CD4-positive, CD25-positive, alpha-beta regulatory T cell (primary cell): ENCODE results near the gene UPK3BL1. TPM values are rescaled to one million over a fixed set of nuclear protein-coding genes. Genes with fewer than 3 reads are reported as not detected.
"Not testable (repeated sequence)": the region's sequence is repeated elsewhere in the genome, so short reads cannot be mapped to it uniquely, and the experiment has no call there.

Experiments used
- ATAC-seq, 2 donors: fragments of 150-1000 bp; cut with Tn5 transposase; one replicate each; pipeline ENCODE4 v1.10.0; 2021; ENCODE audit warnings: low read depth in 2 of 2, moderate number of reproducible peaks in 2 of 2, moderate library complexity in 1 of 2
- DNase-seq, 3 donors: peaks; one replicate each; pipeline versions ENCODE4 v3.0.0 to v3.0.0-alpha.2; 2012 to 2022; ENCODE audit warnings: mixed read lengths in 1 of 3
- H3K27ac ChIP-seq: one replicate; pipeline ENCODE4 v1.7.0; 2013; ENCODE audit warnings: mild to moderate bottlenecking, low read length; ENCODE audit not compliant: insufficient read depth, poor library complexity, severe bottlenecking
- H3K27me3 ChIP-seq: one replicate; pipeline ENCODE4 v1.7.0; 2013; ENCODE audit warnings: low read length; ENCODE audit not compliant: control insufficient read depth, insufficient read depth
- H3K36me3 ChIP-seq: one replicate; pipeline ENCODE4 v1.7.0; 2013; ENCODE audit warnings: mild to moderate bottlenecking, low read length, moderate library complexity; ENCODE audit not compliant: control insufficient read depth, insufficient read depth
- H3K4me1 ChIP-seq: 2 replicates; pipeline ENCODE4 v1.7.0; 2013; ENCODE audit warnings: mild to moderate bottlenecking, low read length; ENCODE audit not compliant: insufficient read depth, control insufficient read depth, poor library complexity, severe bottlenecking
- H3K4me3 ChIP-seq: one replicate; pipeline ENCODE4 v1.7.0; 2013; ENCODE audit warnings: low read depth, mild to moderate bottlenecking, low read length, moderate library complexity
- H3K9me3 ChIP-seq, 2 experiments: 1 replicate in 1 of 2; 2 replicates in 1 of 2; pipeline ENCODE4 v1.7.0; 2013; ENCODE audit warnings: low read length in 2 of 2, mild to moderate bottlenecking in 1 of 2, moderate library complexity in 1 of 2; ENCODE audit not compliant: control insufficient read depth in 2 of 2
- H3K27ac Mint-ChIP-seq, 3 donors: one replicate each; pipeline ENCODE4 v1.8.0; 2020 to 2022; ENCODE audit warnings: mild to moderate bottlenecking in 3 of 3, mixed read lengths in 3 of 3, moderate library complexity in 2 of 3
- H3K27me3 Mint-ChIP-seq: one replicate; pipeline ENCODE4 v1.8.0; 2022; ENCODE audit warnings: mild to moderate bottlenecking, mixed read lengths
- H3K36me3 Mint-ChIP-seq: one replicate; pipeline ENCODE4 v1.8.0; 2020; ENCODE audit warnings: mixed read lengths
- H3K4me1 Mint-ChIP-seq, 4 donors: one replicate each; pipeline ENCODE4 v1.8.0; 2020 to 2022; ENCODE audit warnings: mixed read lengths in 4 of 4, mild to moderate bottlenecking in 1 of 4
- H3K4me3 Mint-ChIP-seq, 4 donors: one replicate each; pipeline ENCODE4 v1.8.0; 2020 to 2022; ENCODE audit warnings: mild to moderate bottlenecking in 4 of 4, mixed read lengths in 4 of 4, moderate library complexity in 3 of 4
- H3K9me3 Mint-ChIP-seq, 7 donors: one replicate each; pipeline ENCODE4 v1.8.0; 2020 to 2022; ENCODE audit warnings: mixed read lengths in 7 of 7, mild to moderate bottlenecking in 3 of 7, moderate library complexity in 2 of 7
- polyA plus RNA-seq, 4 donors: library from polyadenylated mRNA; unstranded; fragments of 300-500 nt; fragmentation: Illumina TruSeq; gene quantifications; one replicate each; pipeline ENCODE4 v1.2.3, GENCODE V29; 2021
- total RNA-seq: library from RNA; stranded (reverse); gene quantifications from one replicate; pipeline ENCODE4 v1.2.3, GENCODE V29; 2022

The UPK3BL1 gene
- total and polyA plus RNA-seq, 5 donors from 2014 or later: 9.7 to 119 (median 23.7) TPM

- H3K27me3 ChIP-seq, H3K36me3 Mint-ChIP-seq, H3K9me3 Mint-ChIP-seq, H3K27ac ChIP-seq, H3K4me1 ChIP-seq, H3K27me3 Mint-ChIP-seq, H3K4me1 Mint-ChIP-seq, H3K27ac Mint-ChIP-seq, H3K36me3 ChIP-seq, H3K9me3 ChIP-seq, DNase-seq, H3K4me3 ChIP-seq, H3K4me3 Mint-ChIP-seq, ATAC-seq: not testable (repeated sequence)
These were observed 813 bp upstream of the UPK3BL1 start for GRCh38 chr7:102643404-102643803.

- H3K27me3 Mint-ChIP-seq, H3K36me3 ChIP-seq, H3K9me3 ChIP-seq, DNase-seq, ATAC-seq, H3K27me3 ChIP-seq, H3K4me1 ChIP-seq, H3K27ac Mint-ChIP-seq, H3K27ac ChIP-seq, H3K4me1 Mint-ChIP-seq, H3K36me3 Mint-ChIP-seq, H3K9me3 Mint-ChIP-seq, H3K4me3 ChIP-seq, H3K4me3 Mint-ChIP-seq: not testable (repeated sequence)
These were observed 3.7 kb downstream of the UPK3BL1 start for GRCh38 chr7:102638848-102639247.

GRCh38 chr7:102636956-102637355, 5.6 kb downstream of the UPK3BL1 start:
- not testable (repeated sequence) for H3K27ac Mint-ChIP-seq, H3K9me3 Mint-ChIP-seq, H3K27me3 ChIP-seq, H3K27ac ChIP-seq, H3K9me3 ChIP-seq, H3K36me3 ChIP-seq, H3K27me3 Mint-ChIP-seq, H3K4me1 ChIP-seq, H3K4me1 Mint-ChIP-seq, DNase-seq, H3K4me3 ChIP-seq, H3K36me3 Mint-ChIP-seq, H3K4me3 Mint-ChIP-seq, ATAC-seq

GRCh38 chr7:102635354-102635753, 7.2 kb downstream of the UPK3BL1 start:
- not testable (repeated sequence) for H3K4me1 ChIP-seq, H3K36me3 Mint-ChIP-seq, H3K4me3 Mint-ChIP-seq, ATAC-seq, H3K9me3 Mint-ChIP-seq, H3K4me3 ChIP-seq, H3K36me3 ChIP-seq, H3K9me3 ChIP-seq, H3K4me1 Mint-ChIP-seq, DNase-seq, H3K27me3 Mint-ChIP-seq, H3K27ac ChIP-seq, H3K27me3 ChIP-seq, H3K27ac Mint-ChIP-seq

GRCh38 chr7:102634299-102634698, 8.3 kb downstream of the UPK3BL1 start:
- not testable (repeated sequence) for H3K4me1 ChIP-seq, H3K4me1 Mint-ChIP-seq, H3K27ac ChIP-seq, H3K9me3 ChIP-seq, H3K9me3 Mint-ChIP-seq, H3K36me3 Mint-ChIP-seq, ATAC-seq, H3K36me3 ChIP-seq, H3K27me3 Mint-ChIP-seq, DNase-seq, H3K27ac Mint-ChIP-seq, H3K4me3 Mint-ChIP-seq, H3K27me3 ChIP-seq, H3K4me3 ChIP-seq

GRCh38 chr7:102630622-102631021, 12.0 kb downstream of the UPK3BL1 start:
- not testable (repeated sequence) for ATAC-seq, H3K27me3 Mint-ChIP-seq, H3K27ac ChIP-seq, H3K9me3 Mint-ChIP-seq, H3K36me3 ChIP-seq, DNase-seq, H3K4me1 Mint-ChIP-seq, H3K36me3 Mint-ChIP-seq, H3K9me3 ChIP-seq, H3K4me3 Mint-ChIP-seq, H3K4me3 ChIP-seq, H3K27ac Mint-ChIP-seq, H3K27me3 ChIP-seq, H3K4me1 ChIP-seq

- H3K4me3 ChIP-seq, H3K9me3 Mint-ChIP-seq, H3K27ac ChIP-seq, ATAC-seq, H3K36me3 Mint-ChIP-seq, H3K4me3 Mint-ChIP-seq, H3K9me3 ChIP-seq, DNase-seq, H3K27ac Mint-ChIP-seq, H3K4me1 ChIP-seq, H3K27me3 ChIP-seq, H3K36me3 ChIP-seq, H3K4me1 Mint-ChIP-seq, H3K27me3 Mint-ChIP-seq: not testable (repeated sequence)
These were observed 15.2 kb downstream of the UPK3BL1 start for GRCh38 chr7:102627271-102627904.

- H3K27ac ChIP-seq, H3K4me3 Mint-ChIP-seq, H3K36me3 ChIP-seq, H3K9me3 Mint-ChIP-seq, H3K4me3 ChIP-seq, H3K36me3 Mint-ChIP-seq, H3K27me3 ChIP-seq, H3K4me1 Mint-ChIP-seq, ATAC-seq, DNase-seq, H3K27me3 Mint-ChIP-seq, H3K9me3 ChIP-seq, H3K27ac Mint-ChIP-seq, H3K4me1 ChIP-seq: not testable (repeated sequence)
These were observed 24.5 kb downstream of the UPK3BL1 start for GRCh38 chr7:102618122-102618521.
